Stimulated activated CD8-positive, alpha-beta memory T cell treated with anti-CD3 and anti-CD28 coated beads, Interleukin-15, amount 100 ng/mL, for 4 hours (primary cell): ENCODE results near the gene RABGGTA.
"Not testable (repeated sequence)": the region's sequence is repeated elsewhere in the genome, so short reads cannot be mapped to it uniquely, and the experiment has no call there.

ENCODE experiments used
- DNase-seq, 2 donors: peaks; one replicate each; pipeline ENCODE4 v3.0.0-alpha.2; 2020; ENCODE audit warnings: low read depth in 2 of 2

Gene RABGGTA

GRCh38 chr14:24260780-24261157 lies 10.6 kb downstream of the RABGGTA start:
- no peak for DNase-seq

- DNase-seq: no peak
Observed at GRCh38 chr14:24260026-24260779, 11.2 kb downstream of the RABGGTA start.

GRCh38 chr14:24259282-24260025 lies 11.9 kb downstream of the RABGGTA start:
- no peak for DNase-seq

GRCh38 chr14:24258548-24259265 lies 12.7 kb downstream of the RABGGTA start:
- DNase-seq: no peak

GRCh38 chr14:24258119-24258518 lies 13.3 kb downstream of the RABGGTA start:
- no peak for DNase-seq

- no peak for DNase-seq
Observed at GRCh38 chr14:24256960-24257359, 14.4 kb downstream of the RABGGTA start.

- DNase-seq: no peak
Observed at GRCh38 chr14:24255931-24256711, 15.3 kb downstream of the RABGGTA start.

GRCh38 chr14:24255438-24255837 lies 16.0 kb downstream of the RABGGTA start:
- DNase-seq: no peak

- DNase-seq: no peak
Observed at GRCh38 chr14:24254630-24255392, 16.6 kb downstream of the RABGGTA start.

- no peak for DNase-seq
Observed at GRCh38 chr14:24253936-24254335, 17.5 kb downstream of the RABGGTA start.

- no peak for DNase-seq
Observed at GRCh38 chr14:24252289-24253124, 18.9 kb downstream of the RABGGTA start.

GRCh38 chr14:24251880-24252288 lies 19.5 kb downstream of the RABGGTA start:
- DNase-seq: no peak

GRCh38 chr14:24250354-24250753 lies 21.0 kb downstream of the RABGGTA start:
- DNase-seq: no peak

GRCh38 chr14:24249230-24250021 lies 22.0 kb downstream of the RABGGTA start:
- no peak for DNase-seq

GRCh38 chr14:24247422-24247821 lies 24.0 kb downstream of the RABGGTA start:
- DNase-seq: no peak

- DNase-seq: no peak
Observed at GRCh38 chr14:24246765-24247212, 24.6 kb downstream of the RABGGTA start.

GRCh38 chr14:24245350-24245749 lies 26.0 kb downstream of the RABGGTA start:
- DNase-seq: not testable (repeated sequence)

- no peak for DNase-seq
Observed at GRCh38 chr14:24243336-24243836, 28.0 kb downstream of the RABGGTA start.
